CD4-positive, alpha-beta T cell treated with Interferon alpha-2 for 1 hour (primary cell): ENCODE data around the gene FAM24B.
"Not testable (repeated sequence)": the region's sequence is repeated elsewhere in the genome, so short reads cannot be mapped to it uniquely, and the experiment has no call there.

Source experiments
- DNase-seq, 2 donors: peaks; one replicate each; pipeline ENCODE4 v3.0.0-alpha.2; 2020 to 2022

Gene FAM24B

DNA sequence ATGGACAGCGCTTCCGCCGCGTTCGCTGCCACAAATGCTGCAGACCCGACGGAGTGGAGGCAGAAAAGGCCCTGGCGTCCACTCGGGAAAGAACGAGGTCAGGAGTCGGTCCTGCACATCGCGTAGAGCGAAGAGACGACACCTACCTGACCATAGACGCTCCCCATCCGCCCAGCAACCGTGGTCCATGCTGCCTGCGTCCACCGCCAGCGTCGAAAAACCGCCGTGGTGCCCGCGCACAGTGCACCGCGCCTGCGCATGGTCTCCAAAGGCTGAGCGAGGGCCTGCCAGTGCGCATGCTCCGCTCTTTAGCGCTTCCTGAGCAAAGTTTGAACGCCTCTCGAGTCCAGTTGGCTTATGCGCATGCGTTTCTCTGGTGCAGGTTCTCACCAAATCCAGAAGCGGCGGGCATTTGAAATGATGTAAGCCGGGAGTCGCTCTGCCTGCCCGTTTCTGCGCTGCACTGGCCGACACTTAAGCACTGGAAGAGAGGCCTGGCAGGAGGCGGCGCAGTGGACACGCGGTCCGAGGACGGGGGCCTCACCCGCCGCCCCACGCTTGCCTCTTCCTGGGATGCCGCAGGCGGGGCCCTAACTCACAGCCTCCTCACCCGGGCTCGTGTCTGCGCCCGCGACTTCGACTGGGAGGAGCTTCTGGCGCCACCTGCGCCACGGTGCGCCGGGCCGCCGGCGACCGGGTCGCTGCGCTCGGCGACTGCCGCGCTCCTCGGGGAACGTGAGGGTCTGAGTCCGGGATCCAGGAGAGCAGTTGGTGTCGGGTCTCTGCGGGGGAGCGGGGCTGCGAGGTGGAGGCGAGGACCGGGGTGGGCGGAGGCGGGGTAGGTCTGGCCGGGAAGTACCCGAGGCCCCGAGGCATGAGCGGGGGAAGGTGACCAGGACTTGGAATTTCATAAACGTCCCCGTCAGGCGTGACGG is at the start of gene FAM24B:
TSS of gene FAM24B (minus strand) at position 243 of the 935 bp plus-strand sequence. CDS start 29,066 bp downstream, outside the sequence.
- DNase-seq: peak; percentile 96 to 98

DNA sequence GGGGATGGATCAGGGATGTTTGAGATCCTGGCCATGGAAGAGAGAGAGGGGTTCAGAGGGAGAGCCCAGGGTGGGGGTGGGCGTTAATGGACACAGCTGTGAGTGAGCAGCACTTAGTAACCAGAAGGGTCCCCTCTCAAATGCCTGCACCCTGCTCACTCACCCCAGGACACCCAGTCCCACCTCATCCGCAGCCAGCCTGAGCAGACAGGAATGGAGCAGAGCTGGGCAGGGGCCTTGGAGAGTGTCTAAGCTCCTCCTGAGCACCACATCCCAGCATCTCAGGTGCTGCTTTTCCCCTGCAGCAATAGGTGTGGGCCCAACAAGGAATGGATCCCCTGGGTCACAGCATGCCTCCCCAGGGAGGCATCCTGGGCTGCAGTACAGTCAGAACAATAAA is 36.3 kb upstream of the FAM24B start:
- DNase-seq: no peak

GRCh38 chr10:122911889-122912484 is 32.6 kb upstream of the FAM24B start:
- peak in 1 of 2 donors; percentile 55 for DNase-seq

DNA sequence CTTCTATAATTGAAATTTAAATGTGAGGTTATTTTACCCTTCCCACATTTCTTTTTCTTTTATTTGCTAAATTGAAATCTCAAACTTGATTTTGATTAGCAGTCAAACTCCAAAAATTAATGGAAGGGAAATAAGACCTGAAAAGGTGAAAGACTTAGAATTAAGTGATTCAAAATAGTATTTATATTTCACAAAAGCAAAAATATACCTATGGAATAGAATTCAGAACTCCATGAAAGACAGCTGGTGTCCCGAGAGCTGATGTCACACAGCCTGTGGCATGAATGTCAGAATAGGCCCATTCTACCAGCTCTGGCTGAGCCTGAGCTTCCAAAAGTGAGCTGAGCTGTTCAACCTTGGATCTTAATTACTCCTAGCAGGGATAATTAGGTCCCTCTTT is 30.9 kb upstream of the FAM24B start, which contains the start of gene FAM24A:
TSS of gene FAM24A (plus strand) at position 301 of the 400 bp plus-strand sequence. CDS start 1,025 bp downstream, outside the sequence.
- DNase-seq: no peak

DNA sequence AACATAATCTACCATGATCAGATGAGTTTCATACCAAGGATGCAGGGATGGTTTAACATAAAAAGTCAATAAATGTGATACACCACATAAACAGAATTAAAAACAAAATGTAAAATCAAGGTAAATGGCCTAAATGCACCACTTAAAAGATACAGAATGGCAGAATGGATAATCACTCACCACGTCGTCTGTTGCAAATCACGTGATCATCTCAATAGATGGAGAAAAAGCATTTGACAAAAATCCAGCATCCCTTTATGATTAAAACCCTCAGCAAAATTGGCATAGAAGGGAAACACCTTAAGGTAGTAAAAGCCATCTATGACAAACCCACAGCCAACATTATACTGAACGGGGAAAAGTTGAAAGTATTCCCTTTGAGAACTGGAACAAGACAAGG is 24.5 kb upstream of the FAM24B start:
- DNase-seq: not testable (repeated sequence)

GRCh38 chr10:122894261-122894944 is 15.0 kb upstream of the FAM24B start:
- no peak for DNase-seq

DNA sequence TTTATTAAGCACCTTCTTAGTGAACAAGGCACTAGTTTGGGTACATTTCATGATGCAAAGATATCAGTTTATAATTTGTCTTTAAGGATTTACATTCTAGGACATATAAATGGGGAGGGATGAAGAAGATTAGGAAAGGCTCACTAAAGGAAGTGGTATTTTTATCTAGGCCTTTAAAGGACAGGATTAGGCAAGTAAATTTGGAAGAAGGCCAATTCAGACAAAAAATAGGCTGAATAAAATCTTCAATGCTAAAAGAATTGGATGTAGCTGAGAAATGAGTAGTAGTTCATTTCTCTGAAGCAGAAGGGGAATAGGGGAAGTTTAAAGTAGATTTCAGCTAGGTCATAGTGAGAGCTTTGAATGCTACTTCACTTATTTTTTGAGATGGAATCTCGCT is 4.8 kb upstream of the FAM24B start:
- no peak for DNase-seq

DNA sequence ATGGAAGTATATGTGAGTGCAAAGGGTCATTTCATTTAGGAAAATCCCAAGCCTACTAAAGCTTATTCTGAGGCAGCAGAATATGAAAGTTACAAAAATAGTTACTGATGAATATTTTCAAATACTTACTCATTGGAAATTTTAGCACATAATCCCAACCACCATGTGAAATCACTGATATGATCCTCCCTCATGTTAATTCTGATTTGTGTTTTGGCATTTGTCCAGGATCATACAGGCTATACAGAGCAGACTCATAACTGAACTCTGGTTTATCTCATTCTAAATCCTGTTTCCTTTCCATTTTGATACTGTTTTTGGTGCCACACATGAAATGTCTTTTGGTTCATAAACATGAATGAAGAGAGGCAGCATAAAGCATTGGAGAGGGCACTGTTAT is 3.4 kb upstream of the FAM24B start:
- no peak for DNase-seq

DNA sequence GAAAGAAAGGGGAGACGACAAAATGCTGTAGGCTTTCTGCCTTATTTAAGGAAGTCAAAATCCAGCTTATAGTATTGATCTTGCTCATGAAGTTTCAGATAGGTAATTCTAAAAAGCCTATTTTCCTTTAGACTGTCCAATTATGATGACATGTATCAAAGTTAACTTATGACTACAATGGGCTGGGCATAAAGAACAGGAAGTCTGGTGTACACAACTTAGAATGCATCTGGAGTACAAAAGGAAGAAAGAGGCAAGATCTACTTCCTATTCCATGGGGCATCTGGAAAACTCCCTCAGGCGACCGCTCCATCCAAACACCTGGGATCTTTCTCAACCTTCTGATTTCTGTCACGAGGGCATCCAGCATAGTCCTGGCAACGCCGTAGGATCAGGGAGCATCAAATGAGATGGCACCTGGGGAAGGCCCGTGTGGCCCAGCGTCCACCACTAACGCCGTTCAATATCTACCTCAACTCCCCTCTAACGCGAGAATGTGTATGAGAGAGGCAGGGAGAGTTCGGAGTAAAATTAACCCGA is 512 bp downstream of the FAM24B start:
- DNase-seq: peak in 1 of 2 donors; percentile 26

DNA sequence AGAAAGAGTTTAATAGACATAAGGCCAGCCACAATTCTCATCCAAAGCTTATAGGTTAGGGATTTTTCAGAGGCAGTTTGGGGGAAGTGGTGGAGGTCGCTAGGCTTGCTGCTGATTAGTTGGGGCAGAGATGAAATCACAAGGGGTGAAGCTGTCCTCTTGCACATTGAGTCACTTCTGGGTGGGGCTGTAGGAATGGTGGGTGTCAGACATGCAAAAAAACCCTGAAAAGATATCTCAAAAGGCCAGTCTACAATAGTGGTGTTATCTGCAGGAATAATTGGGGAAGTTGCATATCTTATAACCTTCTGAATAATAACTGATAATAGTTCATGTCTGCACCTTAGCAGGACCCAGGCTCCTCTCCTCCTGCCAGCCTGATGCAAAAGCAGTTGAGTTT is 2.1 kb downstream of the FAM24B start:
- no peak for DNase-seq

- DNase-seq: no peak
These were observed 2.9 kb downstream of the FAM24B start for GRCh38 chr10:122876467-122876855.

- no peak for DNase-seq
These were observed 3.4 kb downstream of the FAM24B start for GRCh38 chr10:122875843-122876466.

- not testable (repeated sequence) for DNase-seq
These were observed 7.4 kb downstream of the FAM24B start for GRCh38 chr10:122871947-122872346.

DNA sequence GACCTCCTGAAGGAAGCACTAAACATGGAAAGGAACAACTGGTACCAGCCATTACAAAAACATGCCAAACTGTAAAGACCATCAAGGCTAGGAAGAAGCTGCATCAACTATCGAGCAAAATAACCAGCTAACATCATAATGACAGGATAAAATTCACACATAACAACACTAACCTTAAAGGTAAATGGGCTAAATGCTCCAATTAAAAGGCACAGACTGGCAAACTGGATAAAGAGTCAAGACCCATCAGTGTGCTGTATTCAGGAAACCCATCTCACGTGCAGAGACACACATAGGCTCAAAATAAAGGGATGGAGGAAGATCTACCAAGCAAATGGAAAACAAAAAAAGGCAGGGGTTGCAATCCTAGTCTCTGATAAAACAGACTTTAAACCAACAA is 10.6 kb downstream of the FAM24B start:
- DNase-seq: not testable (repeated sequence)

DNA sequence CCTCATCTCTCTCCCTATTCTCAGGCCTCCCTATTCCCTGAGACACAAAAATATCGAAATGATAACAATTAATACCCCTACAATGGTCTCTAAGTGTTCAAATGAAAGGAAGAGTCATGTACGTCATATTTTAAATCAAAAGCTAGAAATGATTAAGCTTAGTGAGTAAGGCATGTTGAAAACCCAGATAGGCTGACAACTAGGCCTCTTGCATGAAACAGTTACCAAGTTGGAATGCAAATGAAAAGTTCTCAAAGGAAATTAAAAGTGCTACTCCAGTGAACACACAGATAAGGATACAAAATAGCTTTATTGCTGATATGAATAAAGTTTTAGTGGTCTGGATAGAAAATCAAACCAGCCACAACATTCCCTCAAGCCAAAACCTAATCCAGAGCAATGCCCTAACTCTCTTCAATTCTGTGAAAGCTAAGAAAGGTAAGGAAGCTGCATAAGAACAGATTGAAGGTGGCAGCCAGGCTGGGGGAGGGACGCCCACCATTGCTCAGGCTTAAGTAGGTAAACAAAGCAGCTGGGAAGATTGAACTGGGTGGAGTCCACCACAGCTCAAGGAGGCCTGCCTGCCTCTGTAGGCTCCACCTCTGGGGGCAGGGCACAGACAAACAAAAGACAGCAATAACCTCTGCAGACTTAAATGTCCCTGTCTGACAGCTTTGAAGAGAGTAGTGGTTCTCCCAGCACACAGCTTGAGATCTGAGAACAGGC is 12.5 kb downstream of the FAM24B start:
- not testable (repeated sequence) for DNase-seq

GRCh38 chr10:122864901-122865300 is 14.5 kb downstream of the FAM24B start:
- no peak for DNase-seq

GRCh38 chr10:122864194-122864592 is 15.2 kb downstream of the FAM24B start:
- no peak for DNase-seq

- no peak for DNase-seq
These were observed 15.9 kb downstream of the FAM24B start for GRCh38 chr10:122863216-122864193.

- no peak for DNase-seq
These were observed 17.6 kb downstream of the FAM24B start for GRCh38 chr10:122861711-122862161.

- no peak for DNase-seq
These were observed 19.9 kb downstream of the FAM24B start for GRCh38 chr10:122859527-122859926.

GRCh38 chr10:122858042-122858441 is 21.3 kb downstream of the FAM24B start:
- not testable (repeated sequence) for DNase-seq
